Upper lobe of left lung (tissue), 6 donors: ENCODE results near the gene JDP2. TPM values are rescaled to one million over a fixed set of nuclear protein-coding genes. Genes with fewer than 3 reads are reported as not detected.

Experiments
- ATAC-seq, 2 donors: fragments of 200-7000 bp; cut with Tn5 transposase; one replicate each; pipeline ENCODE4 v1.9.1; 2022; ENCODE audit warnings: mild to moderate bottlenecking in 2 of 2, moderate library complexity in 2 of 2; ENCODE audit not compliant: low FRiP score in 2 of 2
- DNase-seq, 2 donors: peaks; one replicate each; pipeline ENCODE4 v3.0.0-alpha.2; 2019 to 2020
- H3K27ac ChIP-seq, 4 donors: fragments of 200-600 bp; sonication (generic); one replicate each; pipeline ENCODE4 v1.5.1; 2016 to 2019
- H3K27me3 ChIP-seq, 4 donors: fragments of 200-600 bp; sonication (generic); one replicate each; pipeline ENCODE4 v1.5.1; 2017 to 2019
- H3K36me3 ChIP-seq, 4 donors: fragments of 200-600 bp; sonication (generic); one replicate each; pipeline ENCODE4 v1.5.1; 2016 to 2019
- H3K4me1 ChIP-seq, 4 donors: fragments of 200-600 bp; sonication (generic); one replicate each; pipeline ENCODE4 v1.5.1; 2018 to 2019
- H3K4me3 ChIP-seq, 4 donors: fragments of 200-600 bp; sonication (generic); one replicate each; pipeline ENCODE4 v1.5.1; 2017 to 2019; ENCODE audit warnings: mild to moderate bottlenecking in 2 of 4, moderate library complexity in 1 of 4
- H3K9me3 ChIP-seq, 4 donors: fragments of 200-600 bp; sonication (generic); one replicate each; pipeline ENCODE4 v1.5.1; 2018 to 2019
- CTCF ChIP-seq, 6 experiments: fragments of 450-650 bp in 4 of 6; fragments of 200-600 bp in 2 of 6; sonication (generic) in 2 of 6; IDR thresholded peaks; one replicate each; pipeline ENCODE4 v1.5.1; 2016 to 2019; ENCODE audit warnings: antibody characterized with exemption in 6 of 6
- EP300 ChIP-seq, 4 donors: sonication (generic); formaldehyde crosslinking; IDR thresholded peaks; one replicate each; pipeline ENCODE4 v1.5.1; 2017; ENCODE audit warnings: antibody characterized with exemption in 4 of 4, control low read depth in 2 of 4
- POLR2A ChIP-seq, 4 donors: fragments of 450-650 bp; IDR thresholded peaks; one replicate each; pipeline ENCODE4 v1.5.1; 2016 to 2017; ENCODE audit warnings: antibody characterized with exemption in 4 of 4, mild to moderate bottlenecking in 2 of 4
- POLR2AphosphoS5 ChIP-seq, 2 donors: sonication (generic); formaldehyde crosslinking; IDR thresholded peaks; one replicate each; pipeline ENCODE4 v1.5.1; 2017; ENCODE audit warnings: antibody characterized with exemption in 2 of 2
- WGBS, 2 donors: methylation state at CpG; one replicate each; pipeline ENCODE4 v1.1.5; 2017 to 2018; 5-methylcytosine and 5-hydroxymethylcytosine counted together
- total RNA-seq, 6 donors: library from RNA; depleted of rRNA in 4 of 6; stranded (reverse); fragments of >200 nt in 4 of 6; gene quantifications; one replicate each; pipeline versions ENCODE4 v1.1.0 to v1.2.1, GENCODE V29; 2016 to 2021
- donor health status: DM: no; HTN: no; CAD: no; lungs with moderate emphysema.
- donor health status: DM: no; HTN: yes; CAD: no; lungs with severe emphysema.

Gene JDP2
- total RNA-seq, 6 donors from 2014 or later, result 60.5 to 150 (median 110) TPM

- TF ChIP-seq CTCF (IDR thresholded peaks at IDR 0.05) (no peak), EP300 (IDR thresholded peaks at IDR 0.05) (no peak), POLR2AphosphoS5 (IDR thresholded peaks at IDR 0.05) (no peak), POLR2A (IDR thresholded peaks at IDR 0.05) (no peak)
- peaks cover 0 to 37% (median 5%) of the 10 kb centered on the region in 4 donors for H3K36me3 ChIP-seq
- no peaks in the 10 kb centered on the region for H3K9me3 ChIP-seq
- DNase-seq (no peak), ATAC-seq (no peak)
- no peaks in the 10 kb centered on the region for H3K27me3 ChIP-seq
- H3K4me1 ChIP-seq, result peaks cover 0 to 13% (median 5%) of the 10 kb centered on the region in 4 donors
- no peak overlapping the region for H3K4me3 ChIP-seq
- WGBS, 2 donors, result 95% methylated on average over 5 of the region's 5 CpGs
- no peak overlapping the region for H3K27ac ChIP-seq
Measured at GRCh38 chr14:75477881-75478280, 50.1 kb downstream of the JDP2 start.

- Histone ChIP-seq H3K9me3 (no peaks in the 10 kb centered on the region), H3K27me3 (no peaks in the 10 kb centered on the region), H3K4me1 (peaks cover 0 to 13% (median 5%) of the 10 kb centered on the region in 4 donors), H3K27ac (no peak overlapping the region), H3K4me3 (no peak overlapping the region), H3K36me3 (peaks cover 0 to 16% (median 4%) of the 10 kb centered on the region in 4 donors)
- ATAC-seq (no peak), DNase-seq (no peak)
- TF ChIP-seq EP300 (IDR thresholded peaks at IDR 0.05) (no peak), CTCF (IDR thresholded peaks at IDR 0.05) (no peak)
- WGBS, 2 donors, result 52 to 63% methylated on average over 11 of the region's 11 CpGs
Measured at GRCh38 chr14:75479770-75480600, 52.2 kb downstream of the JDP2 start.

- WGBS, 2 donors, result 94 to 96% methylated on average over 3 to 4 of the region's 4 CpGs
- H3K27me3 ChIP-seq, result no peaks in the 10 kb centered on the region
- H3K4me1 ChIP-seq, result peaks cover 0 to 5% (median 0%) of the 10 kb centered on the region in 4 donors
- no peak overlapping the region for H3K4me3 ChIP-seq
- H3K27ac ChIP-seq, result no peak overlapping the region
- no peaks in the 10 kb centered on the region for H3K9me3 ChIP-seq
- TF ChIP-seq POLR2AphosphoS5 (IDR thresholded peaks at IDR 0.05) (no peak), CTCF (IDR thresholded peaks at IDR 0.05) (no peak), POLR2A (IDR thresholded peaks at IDR 0.05) (no peak), EP300 (IDR thresholded peaks at IDR 0.05) (no peak)
- no peaks in the 10 kb centered on the region for H3K36me3 ChIP-seq
- DNase-seq, result no peak
- peak in 1 of 2 donors; percentile 3 for ATAC-seq
Measured at GRCh38 chr14:75482366-75482765, 54.5 kb downstream of the JDP2 start.

GRCh38 chr14:75484711-75485429, 57.0 kb downstream of the JDP2 start:
- DNase-seq (no peak), ATAC-seq (peak in 1 of 2 donors; percentile 26)
- H3K4me3 ChIP-seq, result no peak overlapping the region
- H3K27me3 ChIP-seq, result no peaks in the 10 kb centered on the region
- H3K36me3 ChIP-seq, result no peaks in the 10 kb centered on the region
- no peak overlapping the region for H3K27ac ChIP-seq
- peaks cover 0 to 6% (median 3%) of the 10 kb centered on the region in 4 donors for H3K4me1 ChIP-seq
- WGBS, 2 donors, result 42 to 52% methylated on average over 4 of the region's 4 CpGs
- no peaks in the 10 kb centered on the region for H3K9me3 ChIP-seq
- TF ChIP-seq CTCF (IDR thresholded peaks at IDR 0.05) (no peak), POLR2A (IDR thresholded peaks at IDR 0.05) (no peak), POLR2AphosphoS5 (IDR thresholded peaks at IDR 0.05) (no peak), EP300 (IDR thresholded peaks at IDR 0.05) (no peak)
